WTC11 (cell line): ENCODE measurements around the gene ATP9B. TPM values are rescaled to one million over a fixed set of nuclear protein-coding genes. Genes with fewer than 3 reads are reported as not detected.

Source experiments
- ATF1 ChIP-seq: sonication (generic); formaldehyde crosslinking; IDR thresholded peaks from 2 replicates; pipeline ENCODE4 v1.8.1; 2023; ENCODE audit warnings: mild to moderate bottlenecking, moderate library complexity, missing genetic modification reagents
- CTCF ChIP-seq: fragments of 200-600 bp; IDR thresholded peaks from 2 replicates; pipeline ENCODE4 v1.8.0; 2022; ENCODE audit warnings: antibody characterized with exemption
- E2F1 ChIP-seq: sonication (generic); formaldehyde crosslinking; IDR thresholded peaks from 2 replicates; pipeline ENCODE4 v1.8.0; 2022; ENCODE audit warnings: mild to moderate bottlenecking, missing genetic modification reagents
- FOXP1 ChIP-seq: sonication (generic); formaldehyde crosslinking; IDR thresholded peaks from 2 replicates; pipeline ENCODE4 v1.8.0; 2022; ENCODE audit warnings: missing genetic modification reagents, mild to moderate bottlenecking, moderate library complexity, borderline replicate concordance
- GABPB1 ChIP-seq: sonication (generic); formaldehyde crosslinking; IDR thresholded peaks from 2 replicates; pipeline ENCODE4 v1.8.1; 2023; ENCODE audit warnings: mild to moderate bottlenecking, missing genetic modification reagents
- GRHL2 ChIP-seq: fragments of 250-450 bp; sonication (Bioruptor Pico); IDR thresholded peaks from 2 replicates; pipeline ENCODE4 v1.8.0; 2022; ENCODE audit warnings: mild to moderate bottlenecking, moderate library complexity; ENCODE audit not compliant: insufficient replicate concordance, severe bottlenecking
- GTF2I ChIP-seq: fragments of 250-450 bp; sonication (Bioruptor Pico); conservative IDR thresholded peaks from 2 replicates; pipeline ENCODE4 v1.4.0; 2021; ENCODE audit warnings: mild to moderate bottlenecking
- IRF2 ChIP-seq: sonication (generic); formaldehyde crosslinking; IDR thresholded peaks from 2 replicates; pipeline ENCODE4 v1.8.0; 2022; ENCODE audit warnings: low read depth, missing genetic modification reagents, borderline replicate concordance
- MAX ChIP-seq: sonication (generic); formaldehyde crosslinking; IDR thresholded peaks from 2 replicates; pipeline ENCODE4 v1.8.0; 2022; ENCODE audit warnings: mild to moderate bottlenecking, missing genetic modification reagents
- NFE2L1 ChIP-seq: sonication (generic); formaldehyde crosslinking; IDR thresholded peaks from 2 replicates; pipeline ENCODE4 v1.8.1; 2023; ENCODE audit warnings: missing genetic modification reagents
- PREB ChIP-seq: sonication (generic); formaldehyde crosslinking; IDR thresholded peaks from 2 replicates; pipeline ENCODE4 v1.8.1; 2022; ENCODE audit warnings: mild to moderate bottlenecking, missing genetic modification reagents, moderate library complexity, borderline replicate concordance
- PRRX2 ChIP-seq: fragments of 250-450 bp; sonication (Bioruptor Pico); IDR thresholded peaks from 2 replicates; pipeline ENCODE4 v1.8.0; 2021; ENCODE audit warnings: mild to moderate bottlenecking
- RORB ChIP-seq: fragments of 250-450 bp; sonication (Bioruptor Pico); IDR thresholded peaks from 2 replicates; pipeline ENCODE4 v1.9.0; 2021; ENCODE audit warnings: mild to moderate bottlenecking
- SMAD4 ChIP-seq: sonication (generic); formaldehyde crosslinking; IDR thresholded peaks from 2 replicates; pipeline ENCODE4 v1.8.0; 2022; ENCODE audit warnings: mild to moderate bottlenecking, missing genetic modification reagents
- TCF7 ChIP-seq: sonication (generic); formaldehyde crosslinking; IDR thresholded peaks from 2 replicates; pipeline ENCODE4 v1.8.0; 2022; ENCODE audit warnings: mild to moderate bottlenecking, low read depth, missing genetic modification reagents, moderate library complexity
- ZBTB21 ChIP-seq: sonication (generic); formaldehyde crosslinking; IDR thresholded peaks from 2 replicates; pipeline ENCODE4 v1.8.1; 2023; ENCODE audit warnings: mild to moderate bottlenecking, missing genetic modification reagents, borderline replicate concordance
- ZMAT4 ChIP-seq: fragments of 250-450 bp; sonication (Bioruptor Pico); IDR thresholded peaks from 2 replicates; pipeline ENCODE4 v1.9.0; 2021; ENCODE audit warnings: mild to moderate bottlenecking
- ZNF425 ChIP-seq: fragments of 250-450 bp; sonication (Bioruptor Pico); conservative IDR thresholded peaks from 2 replicates; pipeline ENCODE4 v1.9.0; 2021; ENCODE audit warnings: mild to moderate bottlenecking
- total RNA-seq: library from RNA; stranded (reverse); gene quantifications from 3 replicates; pipeline ENCODE4 v1.2.3, GENCODE V29; 2021
- TF ChIP-seq, protein P1 (sequence below): sonication (generic); formaldehyde crosslinking; IDR thresholded peaks from 2 replicates; pipeline ENCODE4 v1.8.1; 2023; ENCODE audit warnings: mild to moderate bottlenecking, missing genetic modification reagents, borderline replicate concordance
- TF ChIP-seq, protein P2 (sequence below): sonication (generic); formaldehyde crosslinking; IDR thresholded peaks from 2 replicates; pipeline ENCODE4 v1.8.0; 2023; ENCODE audit warnings: missing genetic modification reagents
- TF ChIP-seq, protein P3 (sequence below): sonication (generic); formaldehyde crosslinking; IDR thresholded peaks from 2 replicates; pipeline ENCODE4 v1.8.1; 2023; ENCODE audit warnings: mild to moderate bottlenecking, missing genetic modification reagents
- TF ChIP-seq, protein P4 (sequence below): sonication (generic); formaldehyde crosslinking; IDR thresholded peaks from 2 replicates; pipeline ENCODE4 v1.8.1; 2023; ENCODE audit warnings: mild to moderate bottlenecking, moderate library complexity, missing genetic modification reagents

ATP9B gene
- total RNA-seq, 1 experiment from 2014 or later: 19.0 TPM

DNA sequence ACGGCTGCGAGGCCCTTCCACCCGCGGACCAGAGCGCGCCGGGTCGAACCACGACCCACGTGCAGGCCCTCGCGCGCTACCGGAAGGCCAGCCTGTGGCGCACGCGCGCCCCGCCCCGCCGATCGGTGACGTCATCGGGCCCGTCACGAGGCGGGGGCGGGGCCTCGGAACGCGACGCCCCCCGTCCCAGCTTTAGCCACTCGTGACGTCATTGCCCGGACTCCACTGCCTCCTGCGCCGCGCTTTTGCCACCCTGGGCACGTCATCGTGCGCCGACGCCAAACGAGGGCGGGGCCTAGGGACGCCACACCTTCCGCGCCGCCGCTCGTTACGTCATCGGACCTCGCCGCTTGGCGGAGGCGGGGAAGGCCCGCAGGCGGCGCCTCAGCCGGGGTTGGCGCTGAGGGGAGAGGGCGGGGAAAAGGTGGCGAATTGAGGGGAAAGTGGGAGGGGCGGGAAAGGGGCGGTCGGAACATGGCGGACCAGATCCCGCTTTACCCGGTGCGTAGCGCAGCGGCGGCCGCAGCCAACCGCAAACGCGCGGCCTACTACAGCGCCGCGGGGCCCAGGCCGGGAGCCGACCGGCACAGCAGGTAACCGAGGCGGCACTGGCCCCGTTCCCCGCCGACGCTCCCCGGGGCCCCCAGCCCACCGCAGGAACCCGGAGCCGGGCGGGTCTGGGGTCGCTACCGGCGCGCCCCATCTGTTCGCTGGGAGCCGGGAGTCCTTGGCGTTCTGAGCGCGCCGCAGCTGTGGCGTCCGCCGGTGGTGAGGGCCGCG lies at the start of gene ATP9B (continued):
- TF ChIP-seq, protein P1, sequence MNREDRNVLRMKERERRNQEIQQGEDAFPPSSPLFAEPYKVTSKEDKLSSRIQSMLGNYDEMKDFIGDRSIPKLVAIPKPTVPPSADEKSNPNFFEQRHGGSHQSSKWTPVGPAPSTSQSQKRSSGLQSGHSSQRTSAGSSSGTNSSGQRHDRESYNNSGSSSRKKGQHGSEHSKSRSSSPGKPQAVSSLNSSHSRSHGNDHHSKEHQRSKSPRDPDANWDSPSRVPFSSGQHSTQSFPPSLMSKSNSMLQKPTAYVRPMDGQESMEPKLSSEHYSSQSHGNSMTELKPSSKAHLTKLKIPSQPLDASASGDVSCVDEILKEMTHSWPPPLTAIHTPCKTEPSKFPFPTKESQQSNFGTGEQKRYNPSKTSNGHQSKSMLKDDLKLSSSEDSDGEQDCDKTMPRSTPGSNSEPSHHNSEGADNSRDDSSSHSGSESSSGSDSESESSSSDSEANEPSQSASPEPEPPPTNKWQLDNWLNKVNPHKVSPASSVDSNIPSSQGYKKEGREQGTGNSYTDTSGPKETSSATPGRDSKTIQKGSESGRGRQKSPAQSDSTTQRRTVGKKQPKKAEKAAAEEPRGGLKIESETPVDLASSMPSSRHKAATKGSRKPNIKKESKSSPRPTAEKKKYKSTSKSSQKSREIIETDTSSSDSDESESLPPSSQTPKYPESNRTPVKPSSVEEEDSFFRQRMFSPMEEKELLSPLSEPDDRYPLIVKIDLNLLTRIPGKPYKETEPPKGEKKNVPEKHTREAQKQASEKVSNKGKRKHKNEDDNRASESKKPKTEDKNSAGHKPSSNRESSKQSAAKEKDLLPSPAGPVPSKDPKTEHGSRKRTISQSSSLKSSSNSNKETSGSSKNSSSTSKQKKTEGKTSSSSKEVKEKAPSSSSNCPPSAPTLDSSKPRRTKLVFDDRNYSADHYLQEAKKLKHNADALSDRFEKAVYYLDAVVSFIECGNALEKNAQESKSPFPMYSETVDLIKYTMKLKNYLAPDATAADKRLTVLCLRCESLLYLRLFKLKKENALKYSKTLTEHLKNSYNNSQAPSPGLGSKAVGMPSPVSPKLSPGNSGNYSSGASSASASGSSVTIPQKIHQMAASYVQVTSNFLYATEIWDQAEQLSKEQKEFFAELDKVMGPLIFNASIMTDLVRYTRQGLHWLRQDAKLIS (CRISPR knock-in tag): peak; percentile 92; the same call in 1 of the 2 replicates
- no peak for TF ChIP-seq RORB
- TF ChIP-seq, protein P2, sequence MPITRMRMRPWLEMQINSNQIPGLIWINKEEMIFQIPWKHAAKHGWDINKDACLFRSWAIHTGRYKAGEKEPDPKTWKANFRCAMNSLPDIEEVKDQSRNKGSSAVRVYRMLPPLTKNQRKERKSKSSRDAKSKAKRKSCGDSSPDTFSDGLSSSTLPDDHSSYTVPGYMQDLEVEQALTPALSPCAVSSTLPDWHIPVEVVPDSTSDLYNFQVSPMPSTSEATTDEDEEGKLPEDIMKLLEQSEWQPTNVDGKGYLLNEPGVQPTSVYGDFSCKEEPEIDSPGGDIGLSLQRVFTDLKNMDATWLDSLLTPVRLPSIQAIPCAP (CRISPR knock-in tag): peak; percentile 97
- peak; percentile 90; the same call in 1 of the 2 replicates for TF ChIP-seq TCF7 (CRISPR knock-in tag)
- TF ChIP-seq GABPB1 (CRISPR knock-in tag): peak; percentile 36
- no peak for TF ChIP-seq GTF2I (CRISPR knock-in tag)
- TF ChIP-seq PREB: no peak
- TF ChIP-seq IRF2: no peak
- TF ChIP-seq, protein P3, sequence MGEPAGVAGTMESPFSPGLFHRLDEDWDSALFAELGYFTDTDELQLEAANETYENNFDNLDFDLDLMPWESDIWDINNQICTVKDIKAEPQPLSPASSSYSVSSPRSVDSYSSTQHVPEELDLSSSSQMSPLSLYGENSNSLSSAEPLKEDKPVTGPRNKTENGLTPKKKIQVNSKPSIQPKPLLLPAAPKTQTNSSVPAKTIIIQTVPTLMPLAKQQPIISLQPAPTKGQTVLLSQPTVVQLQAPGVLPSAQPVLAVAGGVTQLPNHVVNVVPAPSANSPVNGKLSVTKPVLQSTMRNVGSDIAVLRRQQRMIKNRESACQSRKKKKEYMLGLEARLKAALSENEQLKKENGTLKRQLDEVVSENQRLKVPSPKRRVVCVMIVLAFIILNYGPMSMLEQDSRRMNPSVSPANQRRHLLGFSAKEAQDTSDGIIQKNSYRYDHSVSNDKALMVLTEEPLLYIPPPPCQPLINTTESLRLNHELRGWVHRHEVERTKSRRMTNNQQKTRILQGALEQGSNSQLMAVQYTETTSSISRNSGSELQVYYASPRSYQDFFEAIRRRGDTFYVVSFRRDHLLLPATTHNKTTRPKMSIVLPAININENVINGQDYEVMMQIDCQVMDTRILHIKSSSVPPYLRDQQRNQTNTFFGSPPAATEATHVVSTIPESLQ: no peak
- peak; percentile 99; the same call in 1 of the 2 replicates for TF ChIP-seq FOXP1 (CRISPR knock-in tag)
- TF ChIP-seq ZBTB21 (CRISPR knock-in tag): peak; percentile 100
- no peak for TF ChIP-seq ZMAT4 (CRISPR knock-in tag)
- TF ChIP-seq NFE2L1 (CRISPR knock-in tag): peak; percentile 97
- TF ChIP-seq, protein P4, sequence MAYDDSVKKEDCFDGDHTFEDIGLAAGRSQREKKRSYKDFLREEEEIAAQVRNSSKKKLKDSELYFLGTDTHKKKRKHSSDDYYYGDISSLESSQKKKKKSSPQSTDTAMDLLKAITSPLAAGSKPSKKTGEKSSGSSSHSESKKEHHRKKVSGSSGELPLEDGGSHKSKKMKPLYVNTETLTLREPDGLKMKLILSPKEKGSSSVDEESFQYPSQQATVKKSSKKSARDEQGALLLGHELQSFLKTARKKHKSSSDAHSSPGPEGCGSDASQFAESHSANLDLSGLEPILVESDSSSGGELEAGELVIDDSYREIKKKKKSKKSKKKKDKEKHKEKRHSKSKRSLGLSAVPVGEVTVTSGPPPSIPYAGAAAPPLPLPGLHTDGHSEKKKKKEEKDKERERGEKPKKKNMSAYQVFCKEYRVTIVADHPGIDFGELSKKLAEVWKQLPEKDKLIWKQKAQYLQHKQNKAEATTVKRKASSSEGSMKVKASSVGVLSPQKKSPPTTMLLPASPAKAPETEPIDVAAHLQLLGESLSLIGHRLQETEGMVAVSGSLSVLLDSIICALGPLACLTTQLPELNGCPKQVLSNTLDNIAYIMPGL: peak; percentile 61; the same call in 1 of the 2 replicates
- TF ChIP-seq GRHL2: no peak
- TF ChIP-seq MAX (CRISPR knock-in tag): peak; percentile 100
- TF ChIP-seq SMAD4: peak; percentile 83
- peak; percentile 96; the same call in 1 of the 2 replicates for TF ChIP-seq E2F1 (CRISPR knock-in tag)
- TF ChIP-seq ATF1: peak; percentile 97
- no peak for TF ChIP-seq CTCF
- TF ChIP-seq ZNF425: no peak
- no peak for TF ChIP-seq PRRX2 (CRISPR knock-in tag)
